IMR-90 (cell line): ENCODE data around the gene ITIH5. TPM values are rescaled to one million over a fixed set of nuclear protein-coding genes. Genes with fewer than 3 reads are reported as not detected.

Experiments
- ATAC-seq: fragments of 200-7000 bp; cut with Tn5 transposase; 2 replicates; pipeline ENCODE4 v1.9.1; 2020; ENCODE audit warnings: low read depth, mild to moderate bottlenecking, moderate library complexity
- BruUV-seq: library from RNA; stranded (reverse); fragments of 400-500 nt; replicated peaks from 2 replicates; lab custom pipeline; 2021; lab: Mats Ljungman, UMichigan
- CTCF ChIA-PET: fragments of 300-600 bp; formaldehyde crosslinking; extraction: SDS; loops from one replicate; lab custom pipeline; 2021; ENCODE audit warnings: antibody characterized with exemption; lab: Yijun Ruan, JAX
- POLR2A ChIA-PET: fragments of 300-600 bp; sonication (Branson Sonifier 250); formaldehyde crosslinking; loops from one replicate; lab custom pipeline; 2022; ENCODE audit warnings: antibody characterized with exemption; ENCODE audit not compliant: unreplicated experiment; lab: Charles Lee
- DNase-seq: peaks from one replicate; pipeline ENCODE4 v3.0.0; 2013
- H2AFZ ChIP-seq: replicated peaks from 2 replicates; pipeline ENCODE3; 2013; ENCODE audit warnings: low read length, mild to moderate bottlenecking; ENCODE audit not compliant: poor library complexity
- H2AK5ac ChIP-seq: 2 replicates; pipeline ENCODE4 v1.6.1; 2013; ENCODE audit warnings: low read depth, low read length, inconsistent platforms
- H2AK9ac ChIP-seq: replicated peaks from 2 replicates; pipeline ENCODE3; 2013; ENCODE audit warnings: mild to moderate bottlenecking, low read depth, low read length, moderate library complexity; ENCODE audit not compliant: poor library complexity
- H2BK120ac ChIP-seq: 2 replicates; pipeline ENCODE4 v1.6.1; 2013; ENCODE audit warnings: low read depth, low read length, inconsistent platforms
- H2BK15ac ChIP-seq: 3 replicates; pipeline ENCODE4 v1.6.1; 2013; ENCODE audit warnings: low read depth, low read length, inconsistent platforms
- H2BK20ac ChIP-seq: 2 replicates; pipeline ENCODE4 v1.6.1; 2013; ENCODE audit warnings: low read depth, mild to moderate bottlenecking, inconsistent platforms, low read length, moderate library complexity
- H2BK5ac ChIP-seq: 2 replicates; pipeline ENCODE4 v1.6.1; 2013; ENCODE audit warnings: mild to moderate bottlenecking, low read depth, low read length, inconsistent platforms; ENCODE audit not compliant: poor library complexity, severe bottlenecking
- H3K14ac ChIP-seq: replicated peaks from 2 replicates; pipeline ENCODE4 v1.6.1; 2013; ENCODE audit warnings: low read depth, low read length, inconsistent platforms
- H3K18ac ChIP-seq: 2 replicates; pipeline ENCODE4 v1.6.1; 2013; ENCODE audit warnings: low read depth, low read length, control low read depth
- H3K23ac ChIP-seq: 2 replicates; pipeline ENCODE4 v1.6.1; 2013; ENCODE audit warnings: low read depth, low read length, inconsistent platforms
- H3K27ac ChIP-seq: 2 replicates; pipeline ENCODE4 v1.5.1; 2013; ENCODE audit warnings: mild to moderate bottlenecking, control low read depth, low read length; ENCODE audit not compliant: insufficient read depth
- H3K27me3 ChIP-seq: 2 replicates; pipeline ENCODE4 v1.6.1; 2013; ENCODE audit warnings: low read length; ENCODE audit not compliant: control insufficient read depth, insufficient read depth
- H3K36me3 ChIP-seq: 2 replicates; pipeline ENCODE4 v1.6.1; 2013; ENCODE audit warnings: low read length, mixed read lengths; ENCODE audit not compliant: control insufficient read depth, insufficient read depth
- H3K4ac ChIP-seq: 2 replicates; pipeline ENCODE4 v1.6.1; 2013; ENCODE audit warnings: low read depth, low read length, inconsistent platforms
- H3K4me1 ChIP-seq: 2 replicates; pipeline ENCODE4 v1.6.1; 2013; ENCODE audit warnings: low read length, mixed read lengths; ENCODE audit not compliant: control insufficient read depth, insufficient read depth
- H3K4me2 ChIP-seq: 2 replicates; pipeline ENCODE4 v1.6.1; 2013; ENCODE audit warnings: low read depth, mild to moderate bottlenecking, control low read depth, low read length, moderate library complexity
- H3K4me3 ChIP-seq: 2 replicates; pipeline ENCODE4 v1.5.1; 2013; ENCODE audit warnings: low read depth, mild to moderate bottlenecking, control low read depth, low read length, moderate library complexity; ENCODE audit not compliant: insufficient read depth
- H3K56ac ChIP-seq: 2 replicates; pipeline ENCODE4 v1.6.1; 2013; ENCODE audit warnings: low read length, inconsistent platforms; ENCODE audit not compliant: insufficient read depth; ENCODE audit errors: extremely low read depth
- H3K79me1 ChIP-seq, 2 experiments: 2 replicates each; pipeline ENCODE4 v1.6.1; 2013; ENCODE audit warnings: low read length in 2 of 2, inconsistent platforms in 1 of 2, low read depth in 1 of 2
- H3K9ac ChIP-seq: 2 replicates; pipeline ENCODE4 v1.6.1; 2013; ENCODE audit warnings: low read depth, low read length, control low read depth
- H3K9me1 ChIP-seq: 2 replicates; pipeline ENCODE4 v1.6.1; 2013; ENCODE audit warnings: low read length, inconsistent platforms; ENCODE audit not compliant: insufficient read depth
- H3K9me3 ChIP-seq: 2 replicates; pipeline ENCODE4 v1.6.1; 2013; ENCODE audit warnings: low read length; ENCODE audit not compliant: control insufficient read depth, insufficient read depth
- H4K20me1 ChIP-seq: 2 replicates; pipeline ENCODE4 v1.6.1; 2013; ENCODE audit warnings: low read length, inconsistent platforms; ENCODE audit not compliant: insufficient read depth
- H4K5ac ChIP-seq: 2 replicates; pipeline ENCODE4 v1.6.1; 2013; ENCODE audit warnings: mild to moderate bottlenecking, low read depth, low read length, control low read depth
- H4K8ac ChIP-seq, 2 experiments: 2 replicates each; pipeline ENCODE4 v1.6.1; 2013; ENCODE audit warnings: low read depth in 2 of 2, low read length in 2 of 2, control low read depth in 1 of 2, inconsistent platforms in 1 of 2
- H4K91ac ChIP-seq: 2 replicates; pipeline ENCODE4 v1.6.1; 2013; ENCODE audit warnings: low read depth, low read length, inconsistent platforms; ENCODE audit not compliant: insufficient read depth
- BHLHE40 ChIP-seq: fragments of 150-350 bp; IDR thresholded peaks from 2 replicates; pipeline ENCODE4 v1.6.1; 2016; ENCODE audit warnings: mild to moderate bottlenecking, low read depth, low read length
- CEBPB ChIP-seq: IDR thresholded peaks from 2 replicates; pipeline ENCODE4 v1.6.1; 2012; ENCODE audit warnings: low read depth, low read length, improper control_type of control experiment
- CHD1 ChIP-seq: IDR thresholded peaks from 2 replicates; pipeline ENCODE4 v1.6.1; 2012; ENCODE audit warnings: low read depth, low read length, improper control_type of control experiment
- MAFK ChIP-seq: IDR thresholded peaks from 2 replicates; pipeline ENCODE4 v1.6.1; 2012; ENCODE audit warnings: low read depth, low read length, improper control_type of control experiment
- MAZ ChIP-seq: IDR thresholded peaks from 2 replicates; pipeline ENCODE4 v1.6.1; 2012; ENCODE audit warnings: low read depth, mild to moderate bottlenecking, low read length, improper control_type of control experiment, moderate library complexity, borderline replicate concordance
- MXI1 ChIP-seq: IDR thresholded peaks from 2 replicates; pipeline ENCODE4 v1.6.1; 2012; ENCODE audit warnings: low read depth, mild to moderate bottlenecking, low read length, moderate library complexity, borderline replicate concordance
- NFE2L2 ChIP-seq: fragments of 150-350 bp; IDR thresholded peaks from 2 replicates; pipeline ENCODE4 v1.6.1; 2016; ENCODE audit warnings: low read depth, mild to moderate bottlenecking, low read length
- RCOR1 ChIP-seq: IDR thresholded peaks from 2 replicates; pipeline ENCODE4 v1.6.1; 2012; ENCODE audit warnings: mild to moderate bottlenecking, low read length, improper control_type of control experiment; ENCODE audit not compliant: insufficient replicate concordance
- RFX5 ChIP-seq: IDR thresholded peaks from 2 replicates; pipeline ENCODE4 v1.8.0; 2012; ENCODE audit warnings: low read depth, mild to moderate bottlenecking, low read length, moderate library complexity
- SMC3 ChIP-seq: fragments of 150-350 bp; IDR thresholded peaks from 2 replicates; pipeline ENCODE4 v1.6.1; 2016; ENCODE audit warnings: low read depth, mild to moderate bottlenecking, antibody characterized with exemption, low read length, moderate library complexity
- USF2 ChIP-seq: fragments of 150-350 bp; IDR thresholded peaks from 2 replicates; pipeline ENCODE4 v1.6.1; 2017; ENCODE audit warnings: mild to moderate bottlenecking, antibody characterized with exemption, low read length, low read depth
- WGBS, 2 experiments: methylation state at CpG; one replicate each; pipeline versions ENCODE4 v1.1.5 to v1.1.7; 2013; ENCODE audit warnings: missing lambda C conversion rate in 2 of 2; ENCODE audit not compliant: insufficient read length in 1 of 2; ENCODE audit errors: extremely low coverage in 2 of 2; 5-methylcytosine and 5-hydroxymethylcytosine counted together
- dilution Hi-C: fragments of 300-500 bp; cut with HindIII; formaldehyde crosslinking; loops from one replicate; pipeline ENCODE4 v1.14.3; 2018; ENCODE audit warnings: low sequenced_read_pairs; ENCODE audit not compliant: unreplicated experiment
- in situ Hi-C: fragments of 300-500 bp; cut with MboI; formaldehyde crosslinking; loops from 3 replicates; pipeline ENCODE4 v1.14.3; 2019; ENCODE audit warnings: low sequenced_read_pairs, inconsistent platforms, mixed read lengths
- intact Hi-C: fragments of 100-400 bp; cut with micrococcal nuclease; formaldehyde crosslinking; loops from 2 replicates; pipeline ENCODE4 v1.10.0; 2022
- polyA plus RNA-seq, 3 experiments: library from polyadenylated mRNA; depleted of rRNA; stranded (reverse); fragments of >200 nt; gene quantifications; 2 replicates each; pipeline ENCODE4 v1.2.3, GENCODE V29; 2012; ENCODE audit warnings: low replicate concordance in 1 of 3
- total RNA-seq: library from RNA; depleted of rRNA; stranded (reverse); fragments of >200 nt; gene quantifications from 2 replicates; pipeline ENCODE4 v1.2.3, GENCODE V29; 2012

ITIH5 gene
- total and polyA plus RNA-seq, 2 of the 4 experiments (the other 2 are of a cell fraction): under 0.01 to 0.07 TPM

- Histone ChIP-seq H3K18ac (no peak overlapping the region), H3K27me3 (no peaks in the 10 kb centered on the region; the same call in 1 of the 2 replicates), H3K56ac (no peak overlapping the region), H3K9me1 (no peaks in the 10 kb centered on the region), H4K91ac (no peak overlapping the region), H3K9me3 (no peaks in the 10 kb centered on the region), H2BK15ac (no peak overlapping the region), H2AK9ac (no peak overlapping the region), H2AK5ac (no peak overlapping the region), H2BK120ac (no peak overlapping the region), H3K79me1 (no peaks in the 10 kb centered on the region), H3K4me2 (no peak overlapping the region), H4K8ac (no peak overlapping the region), H2BK20ac (no peak overlapping the region), H2BK5ac (no peak overlapping the region), H3K4me3 (no peak overlapping the region), H3K4ac (no peak overlapping the region), H3K27ac (no peak overlapping the region), H3K36me3 (no peaks in the 10 kb centered on the region), H4K20me1 (no peaks in the 10 kb centered on the region), H2AFZ (no peak overlapping the region), H3K23ac (no peak overlapping the region), H3K9ac (no peak overlapping the region), H3K14ac (no peak overlapping the region), H4K5ac (no peak overlapping the region), H3K4me1 (no peaks in the 10 kb centered on the region)
- intact Hi-C loops: no loop called here
- no peak for TF ChIP-seq SMC3
- no peak for TF ChIP-seq CEBPB
- no peak for TF ChIP-seq BHLHE40
- no peak for TF ChIP-seq MAZ
- no peak for TF ChIP-seq RCOR1
- no peak for TF ChIP-seq MXI1
- no peak for TF ChIP-seq CHD1
- no peak for TF ChIP-seq RFX5
- no peak for TF ChIP-seq MAFK
- TF ChIP-seq NFE2L2: no peak
- TF ChIP-seq USF2: no peak
- in situ Hi-C loops: no loop called here
- DNase-seq (no peak), ATAC-seq (no peak)
- dilution Hi-C loops: no loop called here
- ChIA-PET CTCF (interaction anchor here (0.6 to 0.8 kb wide), 2 partner anchors 26 to 175 kb away, joined by 3 to 4 read pairs; no protein-coding TSS in a partner anchor), POLR2A (no interaction called here)
- WGBS, 2 experiments: no CpG with 5 or more reads among the region's 2 CpGs
- BruUV-seq: no TSS peak
Measured at GRCh38 chr10:7700577-7701125, 33.9 kb upstream of the ITIH5 start.
